Measurements from ENCODE around the gene CLP1.

DNA sequence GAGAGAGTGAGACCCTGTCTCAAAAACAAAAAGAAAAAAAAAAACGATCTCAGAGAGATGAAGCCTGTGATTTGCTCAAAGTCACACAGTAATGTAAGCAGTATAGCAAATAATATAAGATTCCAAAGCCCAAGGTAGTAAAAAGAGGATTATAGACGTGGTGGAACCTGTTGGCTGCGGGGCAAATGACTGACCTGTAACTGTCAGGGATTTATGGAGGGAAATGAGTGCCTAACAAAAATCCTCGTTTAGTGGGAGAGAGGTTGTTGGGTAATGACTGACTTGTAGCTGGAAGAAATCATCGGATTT, 723 bp upstream of the CLP1 start:
- TF ChIP-seq POLR2A (IDR thresholded peaks at IDR 0.05) (no peak), CTCF (IDR thresholded peaks at IDR 0.05) (no peak)

Measured in testis (tissue), 2 donors.